HepG2 (cell line): ENCODE measurements around the gene ATP6V0D1. TPM values are rescaled to one million over a fixed set of nuclear protein-coding genes. Genes with fewer than 3 reads are reported as not detected.
A peak's percentile ranks its signal among the peaks of the same experiment; 100 is the strongest.

Source experiments
- ARNTL ChIP-seq: sonication (generic); formaldehyde crosslinking; IDR thresholded peaks from 2 replicates; pipeline ENCODE4 v1.4.0; 2020; ENCODE audit warnings: mild to moderate bottlenecking, missing genetic modification reagents
- CBX1 ChIP-seq: IDR thresholded peaks from one replicate; pipeline ENCODE4 v1.6.1; 2016; ENCODE audit warnings: antibody characterized with exemption, low read depth
- CEBPZ ChIP-seq: IDR thresholded peaks from 2 replicates; pipeline ENCODE4 v1.6.1; 2012; ENCODE audit warnings: low read length, improper control_type of control experiment
- CREM ChIP-seq, 2 experiments: sonication (generic) in 1 of 2; formaldehyde crosslinking in 1 of 2; IDR thresholded peaks; 2 replicates each; pipeline versions ENCODE4 v1.4.0 to v1.6.1; 2016 to 2020; ENCODE audit warnings: antibody characterized with exemption in 1 of 2, mild to moderate bottlenecking in 1 of 2, missing genetic modification reagents in 1 of 2
- CSRNP1 ChIP-seq: sonication (generic); formaldehyde crosslinking; IDR thresholded peaks from 2 replicates; pipeline ENCODE4 v1.8.1; 2023; ENCODE audit warnings: mild to moderate bottlenecking, missing genetic modification reagents
- ETS1 ChIP-seq: sonication (generic); formaldehyde crosslinking; IDR thresholded peaks from 2 replicates; pipeline ENCODE4 v1.4.0; 2020; ENCODE audit warnings: missing genetic modification reagents
- FLYWCH1 ChIP-seq: sonication (generic); formaldehyde crosslinking; IDR thresholded peaks from 2 replicates; pipeline ENCODE4 v1.8.1; 2023; ENCODE audit warnings: mild to moderate bottlenecking, missing genetic modification reagents
- GFI1 ChIP-seq: sonication (generic); formaldehyde crosslinking; IDR thresholded peaks from 2 replicates; pipeline ENCODE4 v1.5.0; 2020; ENCODE audit warnings: missing genetic modification reagents, mild to moderate bottlenecking, borderline replicate concordance
- IRF2 ChIP-seq: IDR thresholded peaks from 2 replicates; pipeline ENCODE4 v1.6.1; 2018; ENCODE audit warnings: missing genetic modification reagents, missing compliant biosample characterization
- KLF12 ChIP-seq: sonication (generic); formaldehyde crosslinking; IDR thresholded peaks from 2 replicates; pipeline ENCODE4 v1.4.0; 2020; ENCODE audit warnings: missing genetic modification reagents, borderline replicate concordance
- NCOA1 ChIP-seq: sonication (generic); formaldehyde crosslinking; IDR thresholded peaks from 2 replicates; pipeline ENCODE4 v1.9.0; 2021; ENCODE audit warnings: missing genetic modification reagents
- NFE2L2 ChIP-seq: fragments of 150-350 bp; IDR thresholded peaks from 2 replicates; pipeline ENCODE4 v1.6.1; 2014; ENCODE audit warnings: low read length
- PAWR ChIP-seq: sonication (generic); formaldehyde crosslinking; IDR thresholded peaks from 2 replicates; pipeline ENCODE4 v1.4.0; 2020; ENCODE audit warnings: missing genetic modification reagents, mild to moderate bottlenecking, borderline replicate concordance
- POGZ ChIP-seq: sonication (generic); formaldehyde crosslinking; IDR thresholded peaks from 2 replicates; pipeline ENCODE4 v1.4.0; 2020; ENCODE audit warnings: mild to moderate bottlenecking, missing genetic modification reagents
- RBAK ChIP-seq: sonication (generic); formaldehyde crosslinking; IDR thresholded peaks from 2 replicates; pipeline ENCODE4 v1.5.1; 2020; ENCODE audit warnings: mild to moderate bottlenecking, missing genetic modification reagents
- SAFB2 ChIP-seq: sonication (generic); formaldehyde crosslinking; IDR thresholded peaks from 2 replicates; pipeline ENCODE4 v1.5.1; 2020; ENCODE audit warnings: missing genetic modification reagents, low read depth, mild to moderate bottlenecking, borderline replicate concordance
- TAF15 ChIP-seq: fragments of 200-400 bp; formaldehyde crosslinking; IDR thresholded peaks from one replicate; pipeline ENCODE4 v1.6.1; 2018; ENCODE audit warnings: mild to moderate bottlenecking, low read depth, low read length; ENCODE audit not compliant: poor library complexity, severe bottlenecking
- TBX2 ChIP-seq: sonication (generic); formaldehyde crosslinking; IDR thresholded peaks from 2 replicates; pipeline ENCODE4 v1.5.0; 2020; ENCODE audit warnings: missing genetic modification reagents, mild to moderate bottlenecking, borderline replicate concordance
- THAP8 ChIP-seq: sonication (generic); formaldehyde crosslinking; IDR thresholded peaks from 2 replicates; pipeline ENCODE4 v1.5.1; 2020; ENCODE audit warnings: missing genetic modification reagents, mild to moderate bottlenecking, borderline replicate concordance
- TOE1 ChIP-seq: sonication (generic); formaldehyde crosslinking; IDR thresholded peaks from 2 replicates; pipeline ENCODE4 v1.4.0; 2020; ENCODE audit warnings: mild to moderate bottlenecking, missing genetic modification reagents
- ZNF720 ChIP-seq: sonication (generic); formaldehyde crosslinking; IDR thresholded peaks from 2 replicates; pipeline ENCODE4 v1.4.0; 2020; ENCODE audit warnings: missing genetic modification reagents
- ZNF776 ChIP-seq: sonication (generic); formaldehyde crosslinking; IDR thresholded peaks from 2 replicates; pipeline ENCODE4 v1.4.0; 2020; ENCODE audit warnings: mild to moderate bottlenecking, missing genetic modification reagents
- ZSCAN29 ChIP-seq: sonication (generic); formaldehyde crosslinking; conservative IDR thresholded peaks from 2 replicates; pipeline ENCODE4 v1.4.0; 2020; ENCODE audit warnings: mild to moderate bottlenecking, missing genetic modification reagents
- ZSCAN30 ChIP-seq: sonication (generic); formaldehyde crosslinking; IDR thresholded peaks from 2 replicates; pipeline ENCODE4 v1.5.0; 2020; ENCODE audit warnings: mild to moderate bottlenecking, missing genetic modification reagents
- polyA plus RNA-seq, 8 experiments: library from polyadenylated mRNA; depleted of rRNA in 3 of 8; stranded (reverse) in 7 of 8; unstranded in 1 of 8; fragments of >200 nt; fragmentation: Illumina TruSeq in 4 of 8; extraction: Trizol in 4 of 8; gene quantifications; 2 replicates each; pipeline versions ENCODE4 v1.2.1 to v1.2.3, GENCODE V29; 2011 to 2016; ENCODE audit warnings: low read depth in 4 of 8, missing spikeins in 1 of 8, mixed read lengths in 1 of 8; ENCODE audit not compliant: insufficient read depth in 1 of 8
- total RNA-seq, 5 experiments: library from RNA; depleted of rRNA; stranded (reverse); fragments of >200 nt; fragmentation: Illumina TruSeq; extraction: Trizol; gene quantifications; 2 replicates each; pipeline ENCODE4 v1.2.3, GENCODE V29; 2016; ENCODE audit warnings: low read depth in 1 of 5

Gene ATP6V0D1
- total and polyA plus RNA-seq, 2 of the 13 experiments (the other 11 are each of a cell fraction or from before 2014, with no cell fraction given) = 51.1 to 61.3 TPM

GRCh38 chr16:67528870-67529581, 48.1 kb upstream of the ATP6V0D1 start (continued):
- peak; percentile 29; the same call in 1 of the 2 replicates for TF ChIP-seq FLYWCH1 (CRISPR knock-in tag)
- 0 out of 2 replicates have a peak, but pooled peaks have one; percentile 76 for TF ChIP-seq ETS1 (CRISPR knock-in tag)
- no peak for TF ChIP-seq IRF2 (CRISPR knock-in tag)
- no peak for TF ChIP-seq POGZ (CRISPR knock-in tag)
- TF ChIP-seq ZSCAN29 (CRISPR knock-in tag) = no peak
- no peak for TF ChIP-seq THAP8 (CRISPR knock-in tag)
- TF ChIP-seq ZNF720 (CRISPR knock-in tag) = no peak
- TF ChIP-seq KLF12 (CRISPR knock-in tag) = 0 out of 2 replicates have a peak, but pooled peaks have one; percentile 68
- no peak for TF ChIP-seq CREM (IDR thresholded peaks at IDR 0.05)
- no peak for TF ChIP-seq CREM (CRISPR knock-in tag; IDR thresholded peaks at IDR 0.05)
- TF ChIP-seq TAF15 = no peak
- TF ChIP-seq TBX2 (CRISPR knock-in tag) = no peak; the same call in 1 of the 2 replicates
- no peak for TF ChIP-seq RBAK (CRISPR knock-in tag)
- no peak for TF ChIP-seq NCOA1 (CRISPR knock-in tag)
- TF ChIP-seq PAWR (CRISPR knock-in tag) = no peak
- peak; percentile 86 for TF ChIP-seq CSRNP1
- TF ChIP-seq GFI1 (CRISPR knock-in tag) = no peak
- no peak for TF ChIP-seq SAFB2 (CRISPR knock-in tag)
- TF ChIP-seq ARNTL = no peak
- no peak for TF ChIP-seq TOE1 (CRISPR knock-in tag)
- TF ChIP-seq ZSCAN30 = no peak
- TF ChIP-seq NFE2L2 = no peak
- no peak for TF ChIP-seq ZNF776 (CRISPR knock-in tag)
- no peak for TF ChIP-seq CEBPZ
- no peak for TF ChIP-seq CBX1
